SU-DHL-6 (cell line): ENCODE measurements around the gene SPRR2B.

Experiments used
- CTCF ChIP-seq: fragments of 200-600 bp; sonication (generic); IDR thresholded peaks from one replicate; pipeline ENCODE4 v1.5.1; 2017; ENCODE audit warnings: antibody characterized with exemption, mild to moderate bottlenecking, low read length, moderate library complexity; ENCODE audit not compliant: insufficient read depth, poor library complexity, severe bottlenecking
- EZH2phosphoT487 ChIP-seq: fragments of 200-600 bp; sonication (generic), shearing (Covaris generic); conservative IDR thresholded peaks from 2 replicates; pipeline ENCODE4 v1.6.1; 2018; ENCODE audit warnings: mild to moderate bottlenecking, antibody characterized with exemption, low read length, moderate library complexity, mixed read lengths

- no peak for TF ChIP-seq CTCF
- TF ChIP-seq EZH2phosphoT487 = no peak
These were observed 1.7 kb upstream of the SPRR2B start for GRCh38 chr1:153072806-153073726.
